Activated T-cell treated with anti-CD3 and anti-CD28 coated beads, Interleukin-2, amount 50 U/mL, for 4 hours (primary cell): ENCODE results near the gene CHRNA4. TPM values are rescaled to one million over a fixed set of nuclear protein-coding genes. Genes with fewer than 3 reads are reported as not detected.

Experiments
- ATAC-seq, 2 donors: fragments of 200-7000 bp; cut with Tn5 transposase; one replicate each; pipeline ENCODE4 v1.10.0; 2021
- DNase-seq: peaks from one replicate; pipeline ENCODE4 v3.0.0-alpha.2; 2020
- H3K27me3 Mint-ChIP-seq: one replicate; pipeline ENCODE4 v1.8.0; 2021; ENCODE audit warnings: low read depth, mixed read lengths
- H3K36me3 Mint-ChIP-seq: one replicate; pipeline ENCODE4 v1.8.0; 2022; ENCODE audit warnings: mixed read lengths; ENCODE audit not compliant: insufficient read depth
- H3K4me1 Mint-ChIP-seq: one replicate; pipeline ENCODE4 v1.8.0; 2021; ENCODE audit warnings: low read depth, mixed read lengths
- H3K4me3 Mint-ChIP-seq: one replicate; pipeline ENCODE4 v1.8.0; 2021; ENCODE audit warnings: mild to moderate bottlenecking, moderate library complexity, mixed read lengths
- H3K9me3 Mint-ChIP-seq: one replicate; pipeline ENCODE4 v1.8.0; 2021; ENCODE audit warnings: mixed read lengths
- total RNA-seq, 3 donors: library from RNA; stranded (reverse); gene quantifications; one replicate each; pipeline ENCODE4 v1.2.1, GENCODE V29; 2021

Gene CHRNA4
- total RNA-seq, 3 donors from 2014 or later: not detected

DNA sequence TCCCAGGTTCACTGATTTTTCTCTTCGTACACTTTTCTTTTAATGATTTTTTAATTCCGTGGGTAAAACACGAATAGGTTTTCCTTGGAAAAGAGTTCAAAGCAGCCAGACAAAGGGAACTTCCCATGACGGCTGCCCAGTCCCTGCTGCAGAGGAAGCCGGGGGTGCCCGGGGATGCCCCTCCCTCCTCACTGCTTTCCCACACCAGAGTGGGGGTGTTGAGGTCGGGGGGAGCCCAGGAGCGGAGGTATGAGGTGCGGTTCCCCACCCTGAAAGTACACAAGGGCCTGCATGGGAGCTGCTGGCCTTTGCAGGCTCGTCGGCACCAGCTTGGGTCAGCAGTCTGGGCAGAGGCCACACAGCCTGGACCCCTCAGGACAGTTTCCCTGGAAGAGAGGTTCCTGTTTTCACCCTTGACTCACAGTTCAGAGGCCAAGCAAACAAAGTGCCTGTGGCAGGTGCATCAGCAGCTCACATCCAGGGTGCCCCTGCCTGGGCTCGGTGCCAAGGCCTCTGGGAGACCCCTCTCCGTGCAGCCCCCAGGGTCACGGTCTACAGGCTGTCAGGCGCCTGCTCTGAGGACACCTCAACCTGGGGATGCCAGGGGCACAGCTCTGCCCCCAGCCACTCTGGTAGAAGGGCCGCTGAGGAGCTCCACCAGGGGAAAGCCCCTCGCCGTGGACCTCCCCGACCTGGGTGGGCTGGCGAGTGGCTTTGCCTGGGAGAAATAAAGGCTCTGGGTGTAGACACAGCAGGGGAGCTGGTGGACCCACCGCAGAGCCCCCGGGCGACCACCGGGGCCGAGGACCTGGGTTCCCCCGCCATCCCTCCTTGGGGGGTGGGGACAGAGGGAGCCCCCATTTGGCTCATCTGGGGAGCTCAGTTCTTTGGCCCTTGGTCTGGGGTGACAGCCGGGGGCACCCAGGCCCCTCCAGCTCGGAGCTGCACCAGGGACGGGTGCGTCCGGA is 15.4 kb upstream of the CHRNA4 start:
- Mint-ChIP-seq H3K9me3 (no peaks in the 10 kb centered on the region), H3K36me3 (no peaks in the 10 kb centered on the region), H3K4me1 (no peaks in the 10 kb centered on the region), H3K4me3 (no peak overlapping the region), H3K27me3 (peaks cover 38% of the 10 kb centered on the region)
- ATAC-seq (no peak), DNase-seq (no peak)

DNA sequence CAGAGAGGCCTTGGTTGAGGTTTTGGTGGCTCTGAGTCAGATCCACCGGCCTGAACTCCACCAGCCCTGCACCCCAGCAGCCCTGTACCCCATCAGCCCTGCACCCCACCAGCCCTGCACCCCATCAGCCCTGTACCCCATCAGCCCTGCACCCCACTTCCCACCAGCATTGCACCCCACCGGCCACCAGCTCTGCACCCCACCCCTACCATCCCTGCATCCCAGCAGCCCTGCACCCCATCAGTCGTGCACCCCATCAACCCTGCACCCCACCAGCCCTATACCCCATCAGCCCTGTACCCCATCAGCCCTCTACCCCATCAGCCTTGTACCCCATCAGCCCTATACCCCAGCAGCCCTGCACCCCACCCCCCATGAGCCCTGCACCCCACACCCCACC is 14.3 kb upstream of the CHRNA4 start:
- H3K9me3 Mint-ChIP-seq: no peaks in the 10 kb centered on the region
- H3K27me3 Mint-ChIP-seq: peaks cover 45% of the 10 kb centered on the region
- no peak for ATAC-seq
- no peaks in the 10 kb centered on the region for H3K36me3 Mint-ChIP-seq
- no peak for DNase-seq
- H3K4me1 Mint-ChIP-seq: no peaks in the 10 kb centered on the region
- H3K4me3 Mint-ChIP-seq: no peak overlapping the region

DNA sequence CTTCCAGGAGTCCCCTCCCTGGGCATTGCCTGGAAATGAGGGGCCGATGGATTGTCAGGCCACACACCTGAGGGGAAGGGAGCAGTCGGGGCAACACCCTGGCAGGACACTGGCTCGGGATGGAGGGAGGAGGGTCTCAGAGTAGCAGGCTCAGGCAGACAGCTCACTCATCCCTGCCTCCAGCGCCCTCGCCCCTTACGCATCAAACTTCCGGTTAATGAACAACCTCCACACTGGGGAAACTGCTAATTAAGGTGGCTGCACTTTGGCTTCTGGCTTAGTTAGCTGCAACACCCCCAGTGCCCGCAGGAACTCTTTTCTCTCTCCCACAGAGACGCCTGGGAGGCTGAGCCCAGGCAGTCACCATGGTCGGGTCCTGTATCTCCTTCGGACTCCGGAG is 13.4 kb upstream of the CHRNA4 start:
- ATAC-seq (no peak), DNase-seq (no peak)
- H3K4me1 Mint-ChIP-seq: no peaks in the 10 kb centered on the region
- no peaks in the 10 kb centered on the region for H3K36me3 Mint-ChIP-seq
- no peaks in the 10 kb centered on the region for H3K9me3 Mint-ChIP-seq
- no peak overlapping the region for H3K4me3 Mint-ChIP-seq
- H3K27me3 Mint-ChIP-seq: peaks cover 42% of the 10 kb centered on the region

DNA sequence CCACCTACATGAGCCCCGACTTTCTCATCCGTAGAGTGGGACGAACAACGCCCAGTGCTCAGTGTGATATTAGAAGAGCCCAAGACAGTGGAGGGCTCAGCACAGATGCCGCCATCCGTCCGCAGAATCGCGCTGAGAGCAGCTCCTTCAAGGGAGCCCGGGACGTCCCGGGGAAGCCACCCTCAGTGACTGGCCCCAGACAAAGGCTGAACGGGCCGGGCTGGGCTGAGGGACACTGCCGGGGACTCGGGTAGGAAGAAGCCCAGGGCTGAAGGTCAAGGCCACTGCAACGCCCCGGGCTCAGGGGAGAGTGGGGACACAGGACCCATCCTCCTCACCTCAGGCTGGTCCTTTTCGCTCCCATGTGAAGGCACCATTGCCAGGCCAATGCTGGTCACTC is 12.8 kb upstream of the CHRNA4 start:
- ATAC-seq: no peak
- H3K9me3 Mint-ChIP-seq: no peaks in the 10 kb centered on the region
- no peak for DNase-seq
- no peak overlapping the region for H3K4me3 Mint-ChIP-seq
- peaks cover 38% of the 10 kb centered on the region for H3K27me3 Mint-ChIP-seq
- H3K4me1 Mint-ChIP-seq: no peaks in the 10 kb centered on the region
- H3K36me3 Mint-ChIP-seq: no peaks in the 10 kb centered on the region

DNA sequence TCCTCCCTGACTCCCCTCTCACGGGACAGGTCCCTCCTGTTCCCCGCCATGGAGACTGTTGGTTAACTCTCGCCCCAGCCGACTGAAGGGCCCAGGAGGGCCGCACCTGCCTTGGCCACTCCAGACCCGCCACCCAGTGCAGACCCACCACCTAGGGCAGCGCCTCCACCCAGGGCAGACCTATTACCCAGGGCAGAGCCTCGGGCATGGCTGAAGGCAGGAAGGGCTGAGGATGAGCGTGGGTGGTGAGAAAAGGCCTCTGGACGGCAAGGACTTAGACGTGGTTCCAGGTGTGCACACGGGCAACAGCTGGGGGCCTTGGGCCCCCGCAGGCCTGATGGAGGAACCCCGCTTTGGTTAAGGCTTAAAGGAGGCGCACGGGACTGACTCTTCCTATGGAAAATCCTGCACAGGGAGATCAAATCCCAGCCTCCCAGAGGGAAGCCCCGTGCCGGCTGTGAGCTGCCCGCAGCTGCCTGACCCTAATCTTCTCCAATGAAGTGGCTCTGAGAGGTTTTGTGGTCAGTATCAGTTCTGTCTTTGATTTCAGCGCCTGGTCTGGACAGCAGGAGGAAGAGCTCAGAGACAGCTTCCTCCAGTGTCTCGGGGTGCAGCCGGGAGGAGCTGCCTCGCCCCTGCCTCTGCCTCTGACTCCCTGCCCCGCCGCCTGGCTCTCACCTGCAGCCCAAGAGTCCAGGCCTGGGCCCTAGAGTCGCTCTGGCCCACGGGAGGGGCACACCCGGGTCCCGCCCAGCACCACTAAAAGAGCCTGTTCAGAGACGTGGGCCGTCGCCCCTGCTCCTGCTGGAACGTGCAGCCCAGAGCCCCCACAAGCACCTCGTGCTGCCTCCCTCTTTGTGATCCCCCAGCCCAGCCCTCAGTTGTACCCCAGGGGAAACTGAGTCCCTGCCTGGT is 12.1 kb upstream of the CHRNA4 start:
- no peak overlapping the region for H3K4me3 Mint-ChIP-seq
- no peaks in the 10 kb centered on the region for H3K4me1 Mint-ChIP-seq
- ATAC-seq (no peak), DNase-seq (no peak)
- H3K36me3 Mint-ChIP-seq: no peaks in the 10 kb centered on the region
- H3K9me3 Mint-ChIP-seq: no peaks in the 10 kb centered on the region
- H3K27me3 Mint-ChIP-seq: peaks cover 30% of the 10 kb centered on the region

DNA sequence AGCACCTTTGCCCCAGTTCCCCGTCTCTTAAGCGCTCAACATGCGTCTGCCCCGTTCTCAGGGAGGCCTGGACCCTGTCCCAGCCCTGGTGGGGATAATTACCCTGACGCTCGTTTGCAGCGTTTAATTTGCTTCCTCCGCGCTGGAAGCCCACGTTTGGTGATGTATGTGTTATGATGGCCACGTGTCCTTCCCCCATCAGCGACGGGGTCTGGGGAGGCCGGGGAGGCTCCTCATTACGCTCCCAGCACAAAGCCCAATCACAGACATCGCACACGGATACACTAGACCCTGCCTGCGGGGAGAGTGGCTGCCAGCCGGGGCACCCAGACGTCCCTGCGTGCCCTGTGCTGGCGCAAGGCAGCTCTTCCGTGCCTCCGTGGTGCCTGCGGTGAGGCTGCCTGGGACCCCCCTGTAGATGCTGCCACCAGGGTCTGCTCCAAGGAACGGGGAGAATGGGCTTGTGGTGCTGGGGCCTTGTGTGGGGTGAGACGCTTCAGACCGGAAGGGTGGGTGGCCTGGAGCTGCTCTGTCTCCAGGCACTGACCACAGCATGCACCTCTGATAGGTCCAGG is 10.2 kb upstream of the CHRNA4 start:
- Mint-ChIP-seq H3K9me3 (no peaks in the 10 kb centered on the region), H3K4me1 (no peaks in the 10 kb centered on the region), H3K27me3 (peaks cover 26% of the 10 kb centered on the region), H3K4me3 (no peak overlapping the region), H3K36me3 (no peaks in the 10 kb centered on the region)
- no peak for ATAC-seq
- DNase-seq: no peak

DNA sequence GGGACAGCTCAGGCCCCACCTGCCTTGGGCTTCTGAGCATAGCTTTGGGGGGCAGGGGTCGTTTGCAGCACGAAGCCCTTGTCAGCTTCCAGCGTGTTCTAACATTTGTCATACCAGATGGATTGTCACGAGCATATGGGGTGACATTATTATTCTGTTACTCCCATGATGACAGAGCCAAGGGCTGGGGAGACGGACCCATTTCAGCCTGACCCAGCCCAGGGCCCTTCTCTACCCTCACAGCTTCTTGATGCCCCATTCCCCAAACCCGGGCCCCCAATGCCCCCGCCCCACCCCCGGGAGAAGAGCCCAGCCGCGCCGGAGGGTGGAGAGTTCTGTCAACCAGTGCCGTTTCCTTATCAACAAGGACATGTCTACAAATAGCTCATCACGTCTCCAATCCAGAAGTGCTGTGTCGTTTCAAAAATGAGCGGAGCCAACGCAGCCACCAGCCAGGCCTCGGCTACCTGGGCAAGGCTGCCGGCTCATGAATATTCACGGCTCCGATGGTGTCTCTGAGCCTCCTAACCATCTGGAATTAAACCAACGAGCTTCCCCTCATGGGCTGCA is 9.6 kb upstream of the CHRNA4 start:
- ATAC-seq: no peak
- no peak overlapping the region for H3K4me3 Mint-ChIP-seq
- H3K36me3 Mint-ChIP-seq: no peaks in the 10 kb centered on the region
- no peaks in the 10 kb centered on the region for H3K9me3 Mint-ChIP-seq
- no peaks in the 10 kb centered on the region for H3K4me1 Mint-ChIP-seq
- no peak for DNase-seq
- peaks cover 25% of the 10 kb centered on the region for H3K27me3 Mint-ChIP-seq

DNA sequence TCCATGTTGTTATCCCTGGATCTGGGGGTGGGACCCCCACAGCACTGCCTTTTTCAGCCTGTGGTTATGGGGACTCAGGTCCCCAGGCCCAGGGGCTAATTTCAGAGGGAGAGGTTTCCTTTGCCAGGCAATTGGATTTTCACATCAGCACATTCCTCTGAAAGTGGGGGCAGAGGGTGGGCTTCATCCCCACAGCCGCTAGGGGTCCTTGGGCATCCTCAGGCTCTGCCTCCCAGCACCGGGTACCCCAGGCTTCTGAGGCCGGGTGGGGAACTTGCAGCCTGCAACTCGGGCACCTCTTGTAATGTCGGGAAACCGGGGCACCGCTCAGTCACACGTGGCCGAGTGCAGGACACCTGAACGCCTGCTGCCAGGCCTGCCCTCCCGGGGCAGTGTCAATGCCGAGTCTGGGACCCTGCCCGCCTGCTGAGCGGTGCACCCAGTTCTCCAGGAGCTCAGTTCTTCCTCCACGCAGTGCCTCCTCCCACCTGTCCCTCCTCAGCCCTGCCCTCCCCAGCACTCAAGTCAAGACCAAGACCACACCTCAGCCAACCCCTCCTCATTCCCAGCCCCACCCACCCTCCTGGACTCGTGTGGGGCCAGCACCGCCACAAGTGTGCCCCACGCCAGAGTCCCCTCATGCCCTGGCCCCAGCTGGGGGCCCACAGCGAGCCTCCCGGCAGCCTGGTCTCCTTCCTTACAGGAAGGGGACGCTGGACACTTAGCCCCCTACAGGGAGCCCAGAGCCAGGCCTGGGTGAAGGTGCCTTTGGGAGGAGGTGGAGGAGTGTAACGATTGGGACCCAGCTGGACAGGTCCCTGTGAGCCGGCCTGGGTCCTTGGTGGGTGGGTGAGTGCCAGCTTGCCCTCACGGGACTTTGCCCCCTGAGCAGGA is 8.8 kb upstream of the CHRNA4 start:
- no peaks in the 10 kb centered on the region for H3K36me3 Mint-ChIP-seq
- H3K4me3 Mint-ChIP-seq: no peak overlapping the region
- peaks cover 27% of the 10 kb centered on the region for H3K27me3 Mint-ChIP-seq
- no peaks in the 10 kb centered on the region for H3K9me3 Mint-ChIP-seq
- ATAC-seq (no peak), DNase-seq (no peak)
- H3K4me1 Mint-ChIP-seq: no peaks in the 10 kb centered on the region

DNA sequence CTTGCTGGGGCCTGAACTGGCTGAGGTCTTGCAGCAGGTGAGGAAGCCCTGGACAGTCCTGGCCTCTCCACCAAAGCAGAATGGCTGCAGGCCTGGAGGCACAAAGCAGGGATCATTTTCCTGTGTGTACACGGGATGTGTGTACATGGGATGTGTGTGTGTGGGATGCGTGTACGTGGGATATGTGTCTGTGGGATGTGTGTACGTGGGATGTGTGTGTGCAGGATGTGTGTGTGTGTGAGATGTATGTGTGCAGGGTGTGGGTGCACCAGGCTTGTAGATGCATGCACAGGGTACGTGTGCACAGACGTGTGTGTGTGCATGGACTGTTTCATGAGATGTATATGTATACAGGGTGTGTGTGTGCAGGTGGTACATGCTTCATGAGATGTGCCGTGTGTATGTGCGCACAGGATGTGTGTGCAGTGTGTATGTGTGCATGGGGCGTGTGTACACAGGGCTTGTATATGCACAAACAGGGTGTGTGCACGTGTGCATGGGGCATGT is 7.9 kb upstream of the CHRNA4 start:
- Mint-ChIP-seq H3K36me3 (no peaks in the 10 kb centered on the region), H3K4me3 (no peak overlapping the region), H3K4me1 (no peaks in the 10 kb centered on the region), H3K27me3 (peaks cover 27% of the 10 kb centered on the region), H3K9me3 (no peaks in the 10 kb centered on the region)
- ATAC-seq: no peak
- DNase-seq: no peak

DNA sequence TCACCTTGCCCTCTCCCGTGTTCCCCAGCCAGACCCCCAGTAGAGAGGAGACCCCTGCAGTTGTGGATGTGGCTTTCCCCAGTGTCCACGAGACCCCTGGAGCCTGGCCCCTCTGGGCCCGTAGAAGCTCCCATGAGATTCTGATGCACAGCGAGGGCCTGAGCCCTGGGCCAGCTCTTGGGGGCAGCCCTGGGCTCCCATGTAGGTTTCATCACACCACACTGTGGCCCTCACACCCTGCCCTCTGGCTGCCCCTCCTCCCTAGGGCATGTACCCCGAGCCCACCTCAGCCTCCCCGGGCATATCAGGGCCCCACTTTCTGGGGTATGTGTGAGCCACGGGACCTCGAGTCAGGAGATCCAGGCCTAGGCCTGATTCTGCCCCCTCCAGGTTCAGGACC is 7.0 kb upstream of the CHRNA4 start:
- Mint-ChIP-seq H3K27me3 (peaks cover 36% of the 10 kb centered on the region), H3K9me3 (no peaks in the 10 kb centered on the region), H3K4me1 (no peaks in the 10 kb centered on the region), H3K36me3 (no peaks in the 10 kb centered on the region), H3K4me3 (no peak overlapping the region)
- no peak for ATAC-seq
- DNase-seq: no peak

DNA sequence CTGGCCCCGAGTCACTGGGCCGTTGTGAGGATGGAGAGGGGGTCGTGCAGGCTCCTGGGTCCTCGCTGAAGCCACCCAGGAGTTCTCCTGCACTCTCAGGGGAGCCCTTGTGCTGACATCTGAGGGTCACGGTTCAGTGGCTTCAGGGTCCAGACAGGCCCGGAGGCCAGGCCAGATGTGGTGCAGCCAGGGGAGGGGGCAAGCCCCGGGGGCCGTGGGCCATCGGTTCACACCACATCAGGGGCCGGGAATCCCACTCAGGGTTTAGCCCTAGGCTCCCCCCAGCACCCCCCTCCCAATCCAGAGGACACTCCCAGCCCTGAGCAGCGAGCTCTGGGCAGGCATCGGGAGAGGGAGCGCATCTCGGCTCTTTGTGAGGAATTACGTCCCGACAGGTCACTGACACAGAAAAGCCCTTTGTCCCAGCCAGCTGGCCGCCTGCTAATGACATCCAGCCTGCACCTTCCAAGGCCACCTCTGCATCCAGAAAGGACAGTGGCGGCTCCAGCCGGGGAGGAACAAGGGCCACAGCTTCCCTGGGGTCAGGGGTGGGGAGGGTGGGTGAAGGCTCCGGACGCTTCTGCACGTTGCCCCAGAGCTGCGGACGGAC is 6.4 kb upstream of the CHRNA4 start:
- Mint-ChIP-seq H3K4me1 (no peaks in the 10 kb centered on the region), H3K9me3 (no peaks in the 10 kb centered on the region), H3K4me3 (no peak overlapping the region), H3K27me3 (peaks cover 38% of the 10 kb centered on the region), H3K36me3 (no peaks in the 10 kb centered on the region)
- DNase-seq (no peak), ATAC-seq (no peak)

DNA sequence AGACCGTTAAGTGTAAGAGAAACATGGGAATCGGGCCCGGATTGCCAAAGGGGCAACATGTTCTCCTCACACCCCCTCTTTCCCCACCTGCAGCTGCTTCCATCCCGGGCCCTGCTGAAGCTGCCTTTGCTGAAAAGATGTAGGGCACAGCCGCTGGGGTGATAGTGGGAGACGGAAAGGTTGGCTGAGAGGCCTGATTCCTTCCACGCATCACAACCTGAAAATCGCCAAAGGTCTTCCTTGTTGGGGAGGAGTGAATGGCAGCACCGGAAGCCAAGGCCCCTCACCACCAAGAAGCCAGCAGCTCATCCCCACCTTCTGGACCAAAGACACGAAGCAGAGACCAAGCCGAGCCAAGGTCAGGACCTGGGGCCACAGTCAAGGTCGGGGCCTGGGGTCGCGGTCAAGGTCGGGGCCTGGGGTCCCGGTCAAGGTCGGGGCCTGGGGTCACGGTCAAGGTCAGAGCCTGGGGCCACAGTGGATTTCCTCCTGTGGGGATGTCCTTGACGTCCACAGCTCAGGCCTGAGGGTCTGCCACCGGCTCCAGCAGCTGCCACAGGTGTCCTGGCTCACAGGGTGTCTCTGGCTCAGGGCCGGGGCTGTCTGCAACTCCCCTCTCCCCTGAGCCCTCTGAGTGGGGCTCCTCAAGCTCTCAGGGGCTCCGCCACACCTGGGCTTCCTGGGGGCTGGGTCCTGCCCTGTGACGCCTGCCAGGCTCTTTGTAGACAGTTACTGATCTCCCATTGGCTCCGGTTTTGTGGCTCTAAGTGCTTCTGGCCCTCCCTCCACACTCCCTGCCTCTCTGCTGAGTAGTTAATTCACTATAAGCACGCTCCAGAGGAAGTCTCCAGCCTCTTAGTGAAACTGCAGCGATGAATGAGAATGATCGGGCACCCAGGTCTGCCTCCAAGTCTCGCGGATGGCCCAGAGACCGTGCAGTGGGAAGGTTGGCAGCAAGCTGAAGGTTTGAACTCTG is 5.5 kb upstream of the CHRNA4 start:
- ATAC-seq (no peak), DNase-seq (no peak)
- Mint-ChIP-seq H3K4me1 (no peaks in the 10 kb centered on the region), H3K36me3 (no peaks in the 10 kb centered on the region), H3K27me3 (peaks cover 39% of the 10 kb centered on the region), H3K9me3 (no peaks in the 10 kb centered on the region), H3K4me3 (no peak overlapping the region)
